Neural cell (in vitro differentiated cells): Measurements from ENCODE around the gene FXYD6. TPM values are rescaled to one million over a fixed set of nuclear protein-coding genes. Genes with fewer than 3 reads are reported as not detected.

ENCODE experiments used
- H2AFZ ChIP-seq: fragments of 200-600, 300-800 bp; sonication (generic), shearing (Covaris generic); 2 replicates; pipeline ENCODE4 v1.6.0; 2014; ENCODE audit warnings: low read depth, mild to moderate bottlenecking, antibody characterized with exemption, low read length, moderate library complexity
- H3F3A ChIP-seq: fragments of 200-600 bp; shearing (Covaris generic); 2 replicates; pipeline ENCODE4 v1.6.1; 2016; ENCODE audit warnings: mild to moderate bottlenecking, moderate library complexity, mixed read lengths, antibody characterized with exemption, low read length; ENCODE audit not compliant: insufficient read depth, poor library complexity, severe bottlenecking
- H3K27ac ChIP-seq: fragments of 200-600, 300-800 bp; sonication (generic), shearing (Covaris generic); 2 replicates; pipeline ENCODE4 v1.5.1; 2014; ENCODE audit warnings: mild to moderate bottlenecking, low read length, moderate library complexity
- H3K27me3 ChIP-seq: fragments of 300-800, 200-600 bp; sonication (generic), shearing (Covaris generic); 2 replicates; pipeline ENCODE4 v1.6.0; 2014; ENCODE audit warnings: mild to moderate bottlenecking, low read depth, low read length, moderate library complexity; ENCODE audit not compliant: insufficient read depth
- H3K36me3 ChIP-seq: fragments of 300-800, 200-600 bp; sonication (generic), shearing (Covaris generic); 2 replicates; pipeline ENCODE4 v1.5.1; 2014; ENCODE audit warnings: mild to moderate bottlenecking, antibody characterized with exemption, low read length, moderate library complexity; ENCODE audit not compliant: insufficient read depth
- H3K4me2 ChIP-seq: fragments of 300-800, 200-600 bp; sonication (generic), shearing (Covaris generic); 2 replicates; pipeline ENCODE4 v1.6.0; 2014; ENCODE audit warnings: mild to moderate bottlenecking, low read length
- H3K4me3 ChIP-seq: fragments of 300-800, 200-600 bp; sonication (generic), shearing (Covaris generic); 2 replicates; pipeline ENCODE4 v1.5.1; 2014; ENCODE audit warnings: mild to moderate bottlenecking, low read length, moderate library complexity
- H3K79me2 ChIP-seq: fragments of 200-600 bp; shearing (Covaris generic); replicated peaks from 2 replicates; pipeline ENCODE4 v1.6.0; 2014; ENCODE audit warnings: mild to moderate bottlenecking, low read length, moderate library complexity; ENCODE audit not compliant: insufficient read depth
- H3K9ac ChIP-seq: fragments of 300-800, 200-600 bp; sonication (generic), shearing (Covaris generic); 2 replicates; pipeline ENCODE4 v1.6.1; 2016; ENCODE audit warnings: mild to moderate bottlenecking, low read length, mixed read lengths
- H3K9me2 ChIP-seq: fragments of 200-600 bp; shearing (Covaris generic); 2 replicates; pipeline ENCODE4 v1.6.1; 2016; ENCODE audit warnings: mild to moderate bottlenecking, low read length, mixed read lengths; ENCODE audit not compliant: insufficient read depth
- H3K9me3 ChIP-seq: fragments of 200-600, 300-800 bp; sonication (generic), shearing (Covaris generic); 2 replicates; pipeline ENCODE4 v1.6.1; 2016; ENCODE audit warnings: mild to moderate bottlenecking, mixed run types, low read length, moderate library complexity, mixed read lengths
- H4K20me1 ChIP-seq: fragments of 200-600 bp; shearing (Covaris generic); 2 replicates; pipeline ENCODE4 v1.6.1; 2016; ENCODE audit warnings: mild to moderate bottlenecking, mixed run types; ENCODE audit not compliant: insufficient read depth
- CTCF ChIP-seq: fragments of 450-650 bp; IDR thresholded peaks from 2 replicates; pipeline ENCODE4 v1.5.1; 2014; ENCODE audit warnings: antibody characterized with exemption, mild to moderate bottlenecking, moderate library complexity; ENCODE audit not compliant: poor library complexity, severe bottlenecking
- EP300 ChIP-seq: fragments of 450-650 bp; conservative IDR thresholded peaks from 2 replicates; pipeline ENCODE4 v1.6.1; 2014; ENCODE audit warnings: antibody characterized with exemption, mild to moderate bottlenecking, moderate library complexity; ENCODE audit not compliant: poor library complexity, severe bottlenecking
- EZH2 ChIP-seq: fragments of 200-600, 300-800 bp; shearing (Covaris generic), sonication (generic); IDR thresholded peaks from 2 replicates; pipeline ENCODE4 v1.6.1; 2014; ENCODE audit warnings: antibody characterized with exemption, low read length, borderline replicate concordance, mild to moderate bottlenecking; ENCODE audit not compliant: insufficient read depth, poor library complexity, severe bottlenecking
- MXI1 ChIP-seq: fragments of 450-650 bp; conservative IDR thresholded peaks from 2 replicates; pipeline ENCODE4 v1.6.1; 2014; ENCODE audit warnings: antibody characterized with exemption, mild to moderate bottlenecking; ENCODE audit not compliant: poor library complexity, severe bottlenecking
- POLR2AphosphoS5 ChIP-seq: IDR thresholded peaks from 2 replicates; pipeline ENCODE4 v1.6.1; 2012
- RAD21 ChIP-seq: fragments of 450-650 bp; conservative IDR thresholded peaks from 2 replicates; pipeline ENCODE4 v1.6.1; 2014; ENCODE audit warnings: antibody characterized with exemption, mild to moderate bottlenecking, moderate library complexity
- REST ChIP-seq: IDR thresholded peaks from 2 replicates; pipeline ENCODE4 v1.6.1; 2012; ENCODE audit warnings: borderline replicate concordance
- SMC3 ChIP-seq: fragments of 450-650 bp; conservative IDR thresholded peaks from 2 replicates; pipeline ENCODE4 v1.6.1; 2014; ENCODE audit warnings: antibody characterized with exemption, mild to moderate bottlenecking, moderate library complexity; ENCODE audit not compliant: poor library complexity
- TAF1 ChIP-seq: IDR thresholded peaks from 2 replicates; pipeline ENCODE4 v1.6.1; 2012; ENCODE audit warnings: low read depth
- polyA plus RNA-seq: library from polyadenylated mRNA; depleted of rRNA; stranded (reverse); fragments of >200 nt; gene quantifications from 2 replicates; pipeline ENCODE4 v1.2.3, GENCODE V29; 2014

FXYD6 gene
- polyA plus RNA-seq, 1 donor from 2014 or later = 218 TPM

- no peak overlapping the region for H3K4me3 ChIP-seq
- H3F3A ChIP-seq = no peaks in the 10 kb centered on the region
These were observed 37.4 kb upstream of the FXYD6 start for GRCh38 chr11:117913736-117914397.

GRCh38 chr11:117912497-117912896 is 36.0 kb upstream of the FXYD6 start:
- Histone ChIP-seq H3K79me2 (no peaks in the 10 kb centered on the region), H3F3A (no peaks in the 10 kb centered on the region), H3K9me2 (no peaks in the 10 kb centered on the region), H3K9ac (no peak overlapping the region), H3K4me3 (no peak overlapping the region), H3K36me3 (no peaks in the 10 kb centered on the region), H3K27ac (no peak overlapping the region), H4K20me1 (no peaks in the 10 kb centered on the region), H3K27me3 (no peaks in the 10 kb centered on the region), H3K9me3 (no peaks in the 10 kb centered on the region), H2AFZ (no peak overlapping the region), H3K4me2 (no peak overlapping the region)
- TF ChIP-seq REST = no peak
- TF ChIP-seq TAF1 = no peak
- TF ChIP-seq RAD21 = no peak
- TF ChIP-seq EZH2 = no peak
- TF ChIP-seq CTCF = no peak

More at GRCh38 chr11:117913736-117914397, 37.4 kb upstream of the FXYD6 start:
- no peaks in the 10 kb centered on the region for H3K27me3 ChIP-seq
- no peaks in the 10 kb centered on the region for H3K36me3 ChIP-seq
- no peak overlapping the region for H3K4me2 ChIP-seq
- H4K20me1 ChIP-seq = no peaks in the 10 kb centered on the region
- no peak overlapping the region for H3K9ac ChIP-seq
- H3K9me3 ChIP-seq = no peaks in the 10 kb centered on the region
- H3K9me2 ChIP-seq = no peaks in the 10 kb centered on the region
- H2AFZ ChIP-seq = no peak overlapping the region
- no peak overlapping the region for H3K27ac ChIP-seq
- H3K79me2 ChIP-seq = no peaks in the 10 kb centered on the region
- TF ChIP-seq CTCF = no peak
- TF ChIP-seq EZH2 = no peak
- no peak for TF ChIP-seq EP300
- TF ChIP-seq POLR2AphosphoS5 = no peak
- TF ChIP-seq REST = no peak
- no peak for TF ChIP-seq TAF1
- no peak for TF ChIP-seq MXI1
- TF ChIP-seq SMC3 = no peak
- no peak for TF ChIP-seq RAD21
